H1 (cell line): ENCODE results near the gene PGBD5. TPM values are rescaled to one million over a fixed set of nuclear protein-coding genes. Genes with fewer than 3 reads are reported as not detected.

Experiments used
- CHD1 ChIP-seq: IDR thresholded peaks from 2 replicates; pipeline ENCODE4 v1.6.1; 2012; ENCODE audit warnings: low read depth, low read length, improper control_type of control experiment
- KDM1A ChIP-seq: fragments of 200-600, 300-600 bp; sonication (generic); IDR thresholded peaks from 2 replicates; pipeline ENCODE4 v1.7.1; 2016; ENCODE audit warnings: mild to moderate bottlenecking, low read length, borderline replicate concordance
- NANOG ChIP-seq: IDR thresholded peaks from 2 replicates; pipeline ENCODE4 v1.6.1; 2011; ENCODE audit warnings: low read length, low read depth, mild to moderate bottlenecking, inconsistent platforms; ENCODE audit not compliant: insufficient read depth, poor library complexity, severe bottlenecking
- RNF2 ChIP-seq: fragments of 200-900, 300-1000 bp; sonication (generic); IDR thresholded peaks from 2 replicates; pipeline ENCODE4 v1.7.1; 2016; ENCODE audit warnings: borderline replicate concordance, low read depth, mild to moderate bottlenecking, antibody characterized with exemption, low read length; ENCODE audit not compliant: poor library complexity, severe bottlenecking; ENCODE audit errors: missing control alignments
- SIRT6 ChIP-seq: IDR thresholded peaks from one replicate; pipeline ENCODE4 v1.7.1; 2012; ENCODE audit warnings: low read length, inconsistent platforms
- SRF ChIP-seq: IDR thresholded peaks from 2 replicates; pipeline ENCODE4 v1.6.1; 2011; ENCODE audit warnings: mild to moderate bottlenecking, low read depth, low read length, moderate library complexity
- TAF7 ChIP-seq: optimal IDR thresholded peaks from 2 replicates; pipeline ENCODE3; 2011; ENCODE audit warnings: low read depth, mild to moderate bottlenecking, inconsistent platforms, low read length, moderate library complexity, borderline replicate concordance
- polyA plus RNA-seq, 7 experiments: library from polyadenylated mRNA; depleted of rRNA in 3 of 7; stranded (reverse) in 5 of 7; unstranded in 2 of 7; fragments of >200 nt in 5 of 7; fragments of 200-250 nt in 2 of 7; gene quantifications; 1 replicate in 5 of 7; 2 replicates in 1 of 7; 4 replicates in 1 of 7; pipeline versions ENCODE4 v1.2.1 to v1.2.3, GENCODE V29; 2011 to 2013; ENCODE audit warnings: missing spikeins in 2 of 7, mixed read lengths in 2 of 7
- total RNA-seq: library from RNA; stranded (reverse); fragmentation: NEBNext Ultra II Directional; extraction: Animal tissue kit (Norgen Biotek cat#: 25700); gene quantifications from 2 replicates; pipeline ENCODE4 v1.2.1, GENCODE V29; 2021

The PGBD5 gene
- total and polyA plus RNA-seq, 2 of the 8 experiments (the other 6 are each of a cell fraction or from before 2014, with no cell fraction given): 16.3 to 18.4 TPM

GRCh38 chr1:230278376-230278775, 147.8 kb downstream of the PGBD5 start (continued):
- TF ChIP-seq CHD1 (no peak), TAF7 (no peak), RNF2 (no peak), KDM1A (no peak), NANOG (no peak), SRF (no peak), SIRT6 (no peak)
- TF ChIP-seq, all 59 proteins: peak for 0
